GM18520 (cell line): ENCODE measurements around the gene CNDP2.
"Not testable (repeated sequence)": the region's sequence is repeated elsewhere in the genome, so short reads cannot be mapped to it uniquely, and the experiment has no call there.

Source experiments
- ATAC-seq: cut with Tn5 transposase; IDR thresholded peaks from one replicate; pipeline ENCODE4 v1.9.1; 2021; ENCODE audit not compliant: unreplicated experiment

CNDP2 gene

GRCh38 chr18:74499633-74500032 is 3.5 kb downstream of the CNDP2 start:
- peak; percentile 24 for ATAC-seq

GRCh38 chr18:74500372-74500771 is 4.2 kb downstream of the CNDP2 start:
- no peak for ATAC-seq

GRCh38 chr18:74500774-74501173 is 4.6 kb downstream of the CNDP2 start:
- ATAC-seq, result not testable (repeated sequence)

- no peak for ATAC-seq
Measured at GRCh38 chr18:74501386-74501785, 5.2 kb downstream of the CNDP2 start.

- ATAC-seq, result no peak
Measured at GRCh38 chr18:74503137-74503536, 7.0 kb downstream of the CNDP2 start.

GRCh38 chr18:74505776-74506175 is 9.6 kb downstream of the CNDP2 start:
- no peak for ATAC-seq

GRCh38 chr18:74506448-74507084 is 10.4 kb downstream of the CNDP2 start:
- no peak for ATAC-seq

GRCh38 chr18:74507097-74507881 is 11.1 kb downstream of the CNDP2 start:
- no peak for ATAC-seq

- ATAC-seq, result no peak
Measured at GRCh38 chr18:74507927-74508326, 11.8 kb downstream of the CNDP2 start.

GRCh38 chr18:74508366-74508765 is 12.2 kb downstream of the CNDP2 start:
- ATAC-seq, result no peak

- no peak for ATAC-seq
Measured at GRCh38 chr18:74508821-74509225, 12.7 kb downstream of the CNDP2 start.

- ATAC-seq, result no peak
Measured at GRCh38 chr18:74509856-74510769, 13.9 kb downstream of the CNDP2 start.

GRCh38 chr18:74510770-74511095 is 14.6 kb downstream of the CNDP2 start:
- ATAC-seq, result no peak

GRCh38 chr18:74511823-74512222 is 15.7 kb downstream of the CNDP2 start:
- ATAC-seq, result no peak

GRCh38 chr18:74512321-74513053 is 16.3 kb downstream of the CNDP2 start:
- ATAC-seq, result no peak

- ATAC-seq, result no peak
Measured at GRCh38 chr18:74513149-74513882, 17.2 kb downstream of the CNDP2 start.

- no peak for ATAC-seq
Measured at GRCh38 chr18:74513883-74514205, 17.7 kb downstream of the CNDP2 start.

- ATAC-seq, result no peak
Measured at GRCh38 chr18:74514860-74515495, 18.8 kb downstream of the CNDP2 start.

GRCh38 chr18:74515620-74516231 is 19.6 kb downstream of the CNDP2 start:
- ATAC-seq, result no peak
